ENCODE data around the gene HCFC1R1. TPM values are rescaled to one million over a fixed set of nuclear protein-coding genes. Genes with fewer than 3 reads are reported as not detected.

The HCFC1R1 gene
- total and polyA plus RNA-seq, 2 experiments from 2014 or later, result 30.2 to 192 TPM

DNA sequence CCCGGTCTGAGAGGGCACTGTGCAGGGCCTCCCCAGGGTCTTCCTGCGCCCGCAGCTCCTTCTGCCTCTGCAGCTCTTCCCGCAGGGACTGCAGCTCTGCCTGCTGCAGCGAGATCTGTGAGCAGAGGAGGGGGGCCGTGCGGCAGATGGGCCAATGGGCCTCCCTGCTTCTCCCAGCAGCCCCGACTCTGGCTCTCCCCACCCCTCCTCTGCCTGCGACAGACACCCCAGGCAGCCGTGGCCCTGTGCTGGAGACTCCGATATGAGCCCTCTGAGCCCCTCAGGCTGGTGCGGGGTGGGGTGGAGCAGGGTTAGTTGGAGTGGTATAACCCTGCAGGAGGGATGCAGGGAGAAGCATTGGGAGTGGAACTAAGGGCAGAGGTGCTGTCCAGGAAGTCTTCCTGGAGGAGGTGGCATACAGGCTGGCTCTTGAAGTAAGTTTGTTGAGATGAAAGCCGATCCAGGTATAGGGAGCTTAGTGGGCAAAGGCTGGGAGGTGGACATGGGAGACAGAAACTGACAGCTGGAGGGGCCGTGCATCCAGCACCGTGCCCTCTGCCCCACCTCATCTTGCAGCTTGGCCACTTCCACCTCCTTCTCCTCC is 5.1 kb upstream of the HCFC1R1 start (continued):
- TF ChIP-seq ZNF462 (CRISPR knock-in tag; IDR thresholded peaks at IDR 0.05), result no peak
- TF ChIP-seq JUNB (IDR thresholded peaks at IDR 0.05; ENCODE audit: unreplicated experiment), result no peak
- TF ChIP-seq ZNF331 (CRISPR knock-in tag; IDR thresholded peaks at IDR 0.05; ENCODE audit: low read depth), result no peak
- TF ChIP-seq STAT1 (IDR thresholded peaks at IDR 0.05; ENCODE audit: unreplicated experiment), result no peak
- no peak for TF ChIP-seq POLR2AphosphoS5 (IDR thresholded peaks at IDR 0.05; ENCODE audit: low read depth)

- peaks cover 48% of the 10 kb centered on the region for H3F3A ChIP-seq (replicated peaks; ENCODE audit: low read depth)
- H3K4me1 ChIP-seq (ENCODE audit: insufficient read depth), result peaks cover 27% of the 10 kb centered on the region
- peak overlapping the region; percentile 77 for H3K4me2 ChIP-seq
- Mint-ChIP-seq H3K4me3 (peak overlapping the region; percentile 34; the same call in 2 of the 3 replicates), H3K9me3 (no peaks in the 10 kb centered on the region; the same call in 1 of the 3 replicates), H3K4me1 (peaks cover 29% of the 10 kb centered on the region), H3K36me3 (ENCODE audit: low read depth) (peaks cover 46% of the 10 kb centered on the region), H3K27ac (no peak overlapping the region), H3K27me3 (ENCODE audit: insufficient read depth, low read depth, poor library complexity) (peaks cover 33% of the 10 kb centered on the region)
- H3K4me3 ChIP-seq, result peak overlapping the region; percentile 51
- H4K20me1 ChIP-seq (replicated peaks; ENCODE audit: insufficient read depth), result peaks cover 21% of the 10 kb centered on the region
- H3K9me2 ChIP-seq (ENCODE audit: insufficient read depth), result no peaks in the 10 kb centered on the region
- ATAC-seq, result peak; percentile 54
- peak; percentile 92 for DNase-seq (ENCODE audit: low spot score)
- peaks cover 16% of the 10 kb centered on the region for H3K27me3 ChIP-seq (ENCODE audit: insufficient read depth)
- H3K36me3 ChIP-seq (ENCODE audit: insufficient read depth), result no peaks in the 10 kb centered on the region
- peak overlapping the region; percentile 84; the same call in 1 of the 2 replicates for H3K27ac ChIP-seq (ENCODE audit: low read depth)
- H2AFZ ChIP-seq, result no peak overlapping the region
- H3K79me2 ChIP-seq (replicated peaks; ENCODE audit: insufficient read depth), result no peaks in the 10 kb centered on the region; the same call in 1 of the 2 replicates
- no peak for TF ChIP-seq ZNF331 (CRISPR knock-in tag; IDR thresholded peaks at IDR 0.05; ENCODE audit: low read depth)
- TF ChIP-seq ZNF114 (CRISPR knock-in tag; IDR thresholded peaks at IDR 0.05), result no peak
- TF ChIP-seq CTCF (conservative IDR thresholded peaks at IDR 0.05; ENCODE audit: low read depth in 2 of 2), result peak; percentile 55 to 95
- no peak for TF ChIP-seq JUNB (IDR thresholded peaks at IDR 0.05; ENCODE audit: unreplicated experiment)
- TF ChIP-seq POLR2AphosphoS5 (IDR thresholded peaks at IDR 0.05; ENCODE audit: low read depth), result peak; percentile 82
- no peak for TF ChIP-seq ETS1 (IDR thresholded peaks at IDR 0.05)
- TF ChIP-seq NANOG (IDR thresholded peaks at IDR 0.05; ENCODE audit: borderline replicate concordance), result no peak
- TF ChIP-seq CREB1 (CRISPR knock-in tag; IDR thresholded peaks at IDR 0.05; ENCODE audit: low read depth), result peak; percentile 29; the same call in 1 of the 2 replicates
Observed at GRCh38 chr16:3027983-3028715, 4.4 kb upstream of the HCFC1R1 start.

All from GM23338 (cell line).